Suprapubic skin (tissue), 4 donors: ENCODE results near the gene LTBP2.

Experiments
- EP300 ChIP-seq: sonication (generic); formaldehyde crosslinking; IDR thresholded peaks from one replicate; pipeline ENCODE4 v1.6.1; 2017; ENCODE audit warnings: antibody characterized with exemption
- POLR2AphosphoS5 ChIP-seq, 3 donors: sonication (generic); formaldehyde crosslinking; IDR thresholded peaks; one replicate each; pipeline ENCODE4 v1.6.1; 2017; ENCODE audit warnings: antibody characterized with exemption in 3 of 3
- TF ChIP-seq, protein P1 (sequence below), 2 donors: fragments of 200-600 bp in 1 of 2; fragments of 450-650 bp in 1 of 2; sonication (generic) in 1 of 2; IDR thresholded peaks; one replicate each; pipeline ENCODE4 v1.5.1; 2016 to 2019; ENCODE audit warnings: antibody characterized with exemption in 2 of 2, mild to moderate bottlenecking in 1 of 2, moderate library complexity in 1 of 2

GRCh38 chr14:74579447-74580274 lies 32.4 kb downstream of the LTBP2 start:
- TF ChIP-seq, protein P1, sequence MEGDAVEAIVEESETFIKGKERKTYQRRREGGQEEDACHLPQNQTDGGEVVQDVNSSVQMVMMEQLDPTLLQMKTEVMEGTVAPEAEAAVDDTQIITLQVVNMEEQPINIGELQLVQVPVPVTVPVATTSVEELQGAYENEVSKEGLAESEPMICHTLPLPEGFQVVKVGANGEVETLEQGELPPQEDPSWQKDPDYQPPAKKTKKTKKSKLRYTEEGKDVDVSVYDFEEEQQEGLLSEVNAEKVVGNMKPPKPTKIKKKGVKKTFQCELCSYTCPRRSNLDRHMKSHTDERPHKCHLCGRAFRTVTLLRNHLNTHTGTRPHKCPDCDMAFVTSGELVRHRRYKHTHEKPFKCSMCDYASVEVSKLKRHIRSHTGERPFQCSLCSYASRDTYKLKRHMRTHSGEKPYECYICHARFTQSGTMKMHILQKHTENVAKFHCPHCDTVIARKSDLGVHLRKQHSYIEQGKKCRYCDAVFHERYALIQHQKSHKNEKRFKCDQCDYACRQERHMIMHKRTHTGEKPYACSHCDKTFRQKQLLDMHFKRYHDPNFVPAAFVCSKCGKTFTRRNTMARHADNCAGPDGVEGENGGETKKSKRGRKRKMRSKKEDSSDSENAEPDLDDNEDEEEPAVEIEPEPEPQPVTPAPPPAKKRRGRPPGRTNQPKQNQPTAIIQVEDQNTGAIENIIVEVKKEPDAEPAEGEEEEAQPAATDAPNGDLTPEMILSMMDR (IDR thresholded peaks at IDR 0.05): no peak
- TF ChIP-seq POLR2AphosphoS5 (IDR thresholded peaks at IDR 0.05) (no peak), EP300 (no peak)
